ENCODE results near the gene FARP1. TPM values are rescaled to one million over a fixed set of nuclear protein-coding genes. Genes with fewer than 3 reads are reported as not detected.

Gene FARP1
- total and polyA plus RNA-seq, 2 of the 8 experiments (the other 6 are each of a cell fraction or from before 2014, with no cell fraction given): 24.7 to 104 TPM

DNA sequence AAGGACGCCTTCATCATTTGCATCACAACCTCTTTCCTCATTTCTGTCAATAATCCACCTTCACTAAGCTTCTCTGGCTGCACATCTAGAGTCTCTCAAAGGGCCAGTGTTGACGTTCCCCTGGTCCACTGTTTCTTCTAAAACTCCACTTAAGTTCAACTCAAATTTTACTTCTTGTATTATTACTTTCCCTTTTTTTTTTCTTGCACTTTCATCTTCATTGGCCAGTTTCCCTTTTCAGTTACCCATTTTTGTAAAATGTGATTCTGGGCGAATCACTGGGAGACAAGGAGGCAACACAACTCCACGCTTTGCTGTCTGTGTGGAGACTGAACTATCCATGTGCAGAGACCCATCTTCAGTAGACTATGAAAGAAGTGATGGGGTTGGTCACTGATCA is 162.8 kb downstream of the FARP1 start:
- H3K56ac ChIP-seq (replicated peaks; ENCODE audit: insufficient read length, low read depth, low read length): no peak overlapping the region
- no peak overlapping the region for H4K5ac ChIP-seq (ENCODE audit: insufficient read length, low read depth, low read length)
- H3K4me1 ChIP-seq (replicated peaks in 1 of 4; ENCODE audit: control insufficient read depth in 3 of 4, insufficient read depth in 4 of 4, low read length in 3 of 4): peaks cover 0 to 8% (median 2%) of the 10 kb centered on the region in 4 experiments; a peak in 5 of 7 replicates
- H3K27ac ChIP-seq (ENCODE audit: low read depth, low read length): no peak overlapping the region
- 72% methylated on average over 4 of the region's 4 CpGs; no CpG with 5 or more reads in 1 of the 2 experiments for WGBS, 2 experiments (ENCODE audit: extremely low coverage in 1 of 2, insufficient coverage in 1 of 2, insufficient read length in 1 of 2, insufficient replicate concordance in 2 of 2, low coverage in 1 of 2, low lambda C conversion rate in 2 of 2, missing lambda C conversion rate in 1 of 2)
- peaks cover 0 to 38% of the 10 kb centered on the region in 2 experiments; a peak in 1 of 4 replicates for H3K79me2 ChIP-seq (ENCODE audit: control insufficient read depth in 1 of 2, insufficient read depth in 2 of 2, low read length in 2 of 2)
- FAIRE-seq (no peak), DNase-seq (ENCODE audit: low read depth in 1 of 2, low spot score in 2 of 2) (no peak)
- H2BK120ac ChIP-seq (replicated peaks; ENCODE audit: low read depth, low read length): no peak overlapping the region
- H3K23ac ChIP-seq (ENCODE audit: insufficient read length): no peak overlapping the region
- no peak overlapping the region for H4K8ac ChIP-seq (ENCODE audit: extremely low read depth, insufficient read depth, low read length)
- H4K91ac ChIP-seq (replicated peaks; ENCODE audit: insufficient read length, low read length): no peak overlapping the region
- H3K4me2 ChIP-seq (ENCODE audit: insufficient read depth in 1 of 2, low read depth in 2 of 2, low read length in 2 of 2): no peak overlapping the region
- no peak overlapping the region for H2BK5ac ChIP-seq (ENCODE audit: low read depth, low read length)
- H2BK20ac ChIP-seq (ENCODE audit: low read length): no peak overlapping the region
- peaks cover 7% of the 10 kb centered on the region; the same call in 1 of the 2 replicates for H3K79me1 ChIP-seq (ENCODE audit: low read depth, low read length)
- no peak overlapping the region for H2AFZ ChIP-seq (ENCODE audit: low read length)
- H3K23me2 ChIP-seq (ENCODE audit: low read depth, low read length): no peaks in the 10 kb centered on the region; the same call in 1 of the 2 replicates
- no peak overlapping the region for H2BK12ac ChIP-seq (ENCODE audit: low read depth, low read length)
- H3K9me3 ChIP-seq (ENCODE audit: insufficient read depth in 2 of 2, low read depth in 1 of 2, low read length in 1 of 2): no peaks in the 10 kb centered on the region
- no peak overlapping the region for H3K9ac ChIP-seq (replicated peaks in 1 of 4; ENCODE audit: extremely low read depth in 1 of 4, low read depth in 3 of 4, low read length in 3 of 4)
- peaks cover 0 to 3% (median 0%) of the 10 kb centered on the region in 4 experiments; a peak in 1 of 8 replicates for H3K36me3 ChIP-seq (ENCODE audit: control insufficient read depth in 2 of 4, insufficient read depth in 4 of 4, low read length in 3 of 4)
- no peak overlapping the region for H2AK5ac ChIP-seq (ENCODE audit: low read depth, low read length)
- POLR2A ChIA-PET (ENCODE audit: partially characterized antibody): interaction anchor here (0.9 kb wide), 1 partner anchor 21 kb away, joined by 3 read pairs; no protein-coding TSS in a partner anchor
- no peak overlapping the region for H2BK15ac ChIP-seq (ENCODE audit: low read length)
- no peak overlapping the region for H3K4ac ChIP-seq (replicated peaks; ENCODE audit: insufficient read length, low read depth, low read length)
- no peak overlapping the region for H3K4me3 ChIP-seq (ENCODE audit: extremely low read depth in 1 of 4, insufficient read depth in 2 of 4, low read depth in 3 of 4, low read length in 4 of 4)
- no peaks in the 10 kb centered on the region; a peak in 1 of 7 replicates for H3K27me3 ChIP-seq (replicated peaks in 1 of 4; ENCODE audit: control insufficient read depth in 3 of 4, extremely low read depth in 1 of 4, insufficient read depth in 3 of 4, low read length in 3 of 4)
- no peaks in the 10 kb centered on the region for H4K20me1 ChIP-seq (replicated peaks in 1 of 2; ENCODE audit: control insufficient read depth in 1 of 2, insufficient read depth in 2 of 2, low read length in 2 of 2)
- H3K14ac ChIP-seq (ENCODE audit: insufficient read length): no peak overlapping the region
- H3K18ac ChIP-seq (ENCODE audit: extremely low read depth, low read length): no peak overlapping the region
- CTCF ChIA-PET (ENCODE audit: partially characterized antibody): interaction anchor here (0.9 to 1.1 kb wide), 2 partner anchors 84 to 150 kb away, joined by 3 read pairs; no protein-coding TSS in a partner anchor
- TF ChIP-seq, protein P1, sequence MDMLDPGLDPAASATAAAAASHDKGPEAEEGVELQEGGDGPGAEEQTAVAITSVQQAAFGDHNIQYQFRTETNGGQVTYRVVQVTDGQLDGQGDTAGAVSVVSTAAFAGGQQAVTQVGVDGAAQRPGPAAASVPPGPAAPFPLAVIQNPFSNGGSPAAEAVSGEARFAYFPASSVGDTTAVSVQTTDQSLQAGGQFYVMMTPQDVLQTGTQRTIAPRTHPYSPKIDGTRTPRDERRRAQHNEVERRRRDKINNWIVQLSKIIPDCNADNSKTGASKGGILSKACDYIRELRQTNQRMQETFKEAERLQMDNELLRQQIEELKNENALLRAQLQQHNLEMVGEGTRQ (IDR thresholded peaks at IDR 0.05; ENCODE audit: low read length): no peak
- TF ChIP-seq HDAC2 (IDR thresholded peaks at IDR 0.05; ENCODE audit: borderline replicate concordance in 1 of 2, low read depth in 2 of 2, low read length in 2 of 2): no peak
- TF ChIP-seq EZH2 (IDR thresholded peaks at IDR 0.05; ENCODE audit: low read depth, low read length, severe bottlenecking): no peak
- no peak for TF ChIP-seq POU5F1 (IDR thresholded peaks at IDR 0.05; ENCODE audit: low read depth, low read length)
- TF ChIP-seq JUND (IDR thresholded peaks at IDR 0.05; ENCODE audit: low read length): no peak
- TF ChIP-seq, protein P2, sequence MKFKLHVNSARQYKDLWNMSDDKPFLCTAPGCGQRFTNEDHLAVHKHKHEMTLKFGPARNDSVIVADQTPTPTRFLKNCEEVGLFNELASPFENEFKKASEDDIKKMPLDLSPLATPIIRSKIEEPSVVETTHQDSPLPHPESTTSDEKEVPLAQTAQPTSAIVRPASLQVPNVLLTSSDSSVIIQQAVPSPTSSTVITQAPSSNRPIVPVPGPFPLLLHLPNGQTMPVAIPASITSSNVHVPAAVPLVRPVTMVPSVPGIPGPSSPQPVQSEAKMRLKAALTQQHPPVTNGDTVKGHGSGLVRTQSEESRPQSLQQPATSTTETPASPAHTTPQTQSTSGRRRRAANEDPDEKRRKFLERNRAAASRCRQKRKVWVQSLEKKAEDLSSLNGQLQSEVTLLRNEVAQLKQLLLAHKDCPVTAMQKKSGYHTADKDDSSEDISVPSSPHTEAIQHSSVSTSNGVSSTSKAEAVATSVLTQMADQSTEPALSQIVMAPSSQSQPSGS (IDR thresholded peaks at IDR 0.05; ENCODE audit: low read length): no peak
- TF ChIP-seq CTBP2 (IDR thresholded peaks at IDR 0.05; ENCODE audit: borderline replicate concordance, insufficient read depth, insufficient read length, low read length): no peak
- TF ChIP-seq GABPA (IDR thresholded peaks at IDR 0.05; ENCODE audit: borderline replicate concordance, insufficient read depth, low read length): no peak
- TF ChIP-seq, protein P3, sequence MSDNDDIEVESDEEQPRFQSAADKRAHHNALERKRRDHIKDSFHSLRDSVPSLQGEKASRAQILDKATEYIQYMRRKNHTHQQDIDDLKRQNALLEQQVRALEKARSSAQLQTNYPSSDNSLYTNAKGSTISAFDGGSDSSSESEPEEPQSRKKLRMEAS (IDR thresholded peaks at IDR 0.05): no peak

All from H1 (cell line).